IPS-18c (cell line): ENCODE results near the gene TRIM17.

Source experiments
- H3K4me3 ChIP-seq: 2 replicates; pipeline ENCODE4 v1.7.0; 2013; ENCODE audit warnings: low read depth, mild to moderate bottlenecking, low read length, moderate library complexity; ENCODE audit not compliant: insufficient read depth
- H3K9me3 ChIP-seq: one replicate; pipeline ENCODE4 v1.6.1; 2013; ENCODE audit warnings: mild to moderate bottlenecking, low read length, moderate library complexity; ENCODE audit not compliant: control insufficient read depth, insufficient read depth

Gene TRIM17

GRCh38 chr1:228367798-228368791, 48.6 kb downstream of the TRIM17 start:
- Histone ChIP-seq H3K9me3 (no peaks in the 10 kb centered on the region), H3K4me3 (no peak overlapping the region)

- H3K9me3 ChIP-seq = no peaks in the 10 kb centered on the region
- H3K4me3 ChIP-seq = no peak overlapping the region
These were observed 49.6 kb downstream of the TRIM17 start for GRCh38 chr1:228366866-228367741.

GRCh38 chr1:228366062-228366865, 50.4 kb downstream of the TRIM17 start:
- no peak overlapping the region for H3K4me3 ChIP-seq
- H3K9me3 ChIP-seq = no peaks in the 10 kb centered on the region

GRCh38 chr1:228365271-228366061, 51.2 kb downstream of the TRIM17 start:
- Histone ChIP-seq H3K9me3 (no peaks in the 10 kb centered on the region), H3K4me3 (no peak overlapping the region)

GRCh38 chr1:228364706-228365213, 51.9 kb downstream of the TRIM17 start:
- Histone ChIP-seq H3K4me3 (no peak overlapping the region), H3K9me3 (no peaks in the 10 kb centered on the region)

- H3K4me3 ChIP-seq = no peak overlapping the region
- no peaks in the 10 kb centered on the region for H3K9me3 ChIP-seq
These were observed 52.5 kb downstream of the TRIM17 start for GRCh38 chr1:228364068-228364705.

- Histone ChIP-seq H3K9me3 (no peaks in the 10 kb centered on the region), H3K4me3 (no peak overlapping the region)
These were observed 53.0 kb downstream of the TRIM17 start for GRCh38 chr1:228363686-228364067.

GRCh38 chr1:228362884-228363450, 53.7 kb downstream of the TRIM17 start:
- Histone ChIP-seq H3K9me3 (no peaks in the 10 kb centered on the region), H3K4me3 (no peak overlapping the region)

- Histone ChIP-seq H3K4me3 (no peak overlapping the region), H3K9me3 (no peaks in the 10 kb centered on the region)
These were observed 54.3 kb downstream of the TRIM17 start for GRCh38 chr1:228362141-228362883.

- Histone ChIP-seq H3K9me3 (no peaks in the 10 kb centered on the region), H3K4me3 (no peak overlapping the region)
These were observed 55.1 kb downstream of the TRIM17 start for GRCh38 chr1:228361314-228362140.

- Histone ChIP-seq H3K9me3 (no peaks in the 10 kb centered on the region), H3K4me3 (no peak overlapping the region)
These were observed 55.9 kb downstream of the TRIM17 start for GRCh38 chr1:228360533-228361313.

- no peak overlapping the region for H3K4me3 ChIP-seq
- H3K9me3 ChIP-seq = no peaks in the 10 kb centered on the region
These were observed 56.8 kb downstream of the TRIM17 start for GRCh38 chr1:228359613-228360532.
